ENCODE results near the gene DSTN. TPM values are rescaled to one million over a fixed set of nuclear protein-coding genes. Genes with fewer than 3 reads are reported as not detected.

The DSTN gene
- total and polyA plus RNA-seq, 2 experiments from 2014 or later = 162 to 459 TPM

DNA sequence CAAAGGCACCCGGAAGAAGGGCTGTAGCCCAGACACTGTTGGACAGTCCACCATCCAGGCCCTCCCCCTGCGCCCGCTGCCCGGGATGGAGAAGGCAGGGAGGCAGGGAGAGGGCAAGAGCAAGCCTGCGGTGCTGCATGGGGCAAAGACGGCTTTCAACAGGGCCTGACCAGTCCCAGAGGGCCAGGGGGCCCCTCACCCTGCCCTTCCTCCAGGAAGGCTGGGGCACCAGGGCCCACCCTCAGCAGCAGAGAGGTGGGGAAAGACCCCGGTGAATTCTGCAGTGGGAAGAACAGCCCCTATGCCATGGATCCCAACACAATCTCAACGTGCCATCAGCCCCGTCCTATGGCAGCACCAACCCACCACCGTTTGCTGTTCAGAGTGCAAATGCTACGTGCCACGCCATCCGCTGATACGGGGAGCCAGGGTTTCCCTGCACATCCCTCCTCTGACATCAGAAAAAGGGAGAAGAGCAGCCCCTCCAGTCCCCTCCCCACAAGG is 71.1 kb downstream of the DSTN start:
- no peaks in the 10 kb centered on the region; the same call in 2 of the 3 replicates for H3K9me3 Mint-ChIP-seq
- Histone ChIP-seq H4K20me1 (replicated peaks; ENCODE audit: insufficient read depth) (no peaks in the 10 kb centered on the region; the same call in none of the 2 replicates), H3K4me3 (no peak overlapping the region), H2AFZ (no peak overlapping the region), H3K36me3 (ENCODE audit: insufficient read depth) (peaks cover 1% of the 10 kb centered on the region; the same call in 1 of the 2 replicates), H3K4me1 (ENCODE audit: insufficient read depth) (peaks cover 5% of the 10 kb centered on the region; the same call in 1 of the 2 replicates), H3K9me2 (ENCODE audit: insufficient read depth) (no peaks in the 10 kb centered on the region), H3K27ac (ENCODE audit: low read depth) (no peak overlapping the region), H3K4me2 (no peak overlapping the region), H3K27me3 (ENCODE audit: insufficient read depth) (no peaks in the 10 kb centered on the region), H3K79me2 (replicated peaks; ENCODE audit: insufficient read depth) (peaks cover 42% of the 10 kb centered on the region), H3F3A (replicated peaks; ENCODE audit: low read depth) (no peaks in the 10 kb centered on the region)
- ATAC-seq = no peak
- TF ChIP-seq ZNF114 (CRISPR knock-in tag; IDR thresholded peaks at IDR 0.05) = no peak
- TF ChIP-seq, protein P1, sequence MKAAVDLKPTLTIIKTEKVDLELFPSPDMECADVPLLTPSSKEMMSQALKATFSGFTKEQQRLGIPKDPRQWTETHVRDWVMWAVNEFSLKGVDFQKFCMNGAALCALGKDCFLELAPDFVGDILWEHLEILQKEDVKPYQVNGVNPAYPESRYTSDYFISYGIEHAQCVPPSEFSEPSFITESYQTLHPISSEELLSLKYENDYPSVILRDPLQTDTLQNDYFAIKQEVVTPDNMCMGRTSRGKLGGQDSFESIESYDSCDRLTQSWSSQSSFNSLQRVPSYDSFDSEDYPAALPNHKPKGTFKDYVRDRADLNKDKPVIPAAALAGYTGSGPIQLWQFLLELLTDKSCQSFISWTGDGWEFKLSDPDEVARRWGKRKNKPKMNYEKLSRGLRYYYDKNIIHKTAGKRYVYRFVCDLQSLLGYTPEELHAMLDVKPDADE (IDR thresholded peaks at IDR 0.05) = no peak
- TF ChIP-seq, protein P2, sequence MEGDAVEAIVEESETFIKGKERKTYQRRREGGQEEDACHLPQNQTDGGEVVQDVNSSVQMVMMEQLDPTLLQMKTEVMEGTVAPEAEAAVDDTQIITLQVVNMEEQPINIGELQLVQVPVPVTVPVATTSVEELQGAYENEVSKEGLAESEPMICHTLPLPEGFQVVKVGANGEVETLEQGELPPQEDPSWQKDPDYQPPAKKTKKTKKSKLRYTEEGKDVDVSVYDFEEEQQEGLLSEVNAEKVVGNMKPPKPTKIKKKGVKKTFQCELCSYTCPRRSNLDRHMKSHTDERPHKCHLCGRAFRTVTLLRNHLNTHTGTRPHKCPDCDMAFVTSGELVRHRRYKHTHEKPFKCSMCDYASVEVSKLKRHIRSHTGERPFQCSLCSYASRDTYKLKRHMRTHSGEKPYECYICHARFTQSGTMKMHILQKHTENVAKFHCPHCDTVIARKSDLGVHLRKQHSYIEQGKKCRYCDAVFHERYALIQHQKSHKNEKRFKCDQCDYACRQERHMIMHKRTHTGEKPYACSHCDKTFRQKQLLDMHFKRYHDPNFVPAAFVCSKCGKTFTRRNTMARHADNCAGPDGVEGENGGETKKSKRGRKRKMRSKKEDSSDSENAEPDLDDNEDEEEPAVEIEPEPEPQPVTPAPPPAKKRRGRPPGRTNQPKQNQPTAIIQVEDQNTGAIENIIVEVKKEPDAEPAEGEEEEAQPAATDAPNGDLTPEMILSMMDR (conservative IDR thresholded peaks at IDR 0.05; ENCODE audit: low read depth in 2 of 2) = no peak
- TF ChIP-seq, protein P3, sequence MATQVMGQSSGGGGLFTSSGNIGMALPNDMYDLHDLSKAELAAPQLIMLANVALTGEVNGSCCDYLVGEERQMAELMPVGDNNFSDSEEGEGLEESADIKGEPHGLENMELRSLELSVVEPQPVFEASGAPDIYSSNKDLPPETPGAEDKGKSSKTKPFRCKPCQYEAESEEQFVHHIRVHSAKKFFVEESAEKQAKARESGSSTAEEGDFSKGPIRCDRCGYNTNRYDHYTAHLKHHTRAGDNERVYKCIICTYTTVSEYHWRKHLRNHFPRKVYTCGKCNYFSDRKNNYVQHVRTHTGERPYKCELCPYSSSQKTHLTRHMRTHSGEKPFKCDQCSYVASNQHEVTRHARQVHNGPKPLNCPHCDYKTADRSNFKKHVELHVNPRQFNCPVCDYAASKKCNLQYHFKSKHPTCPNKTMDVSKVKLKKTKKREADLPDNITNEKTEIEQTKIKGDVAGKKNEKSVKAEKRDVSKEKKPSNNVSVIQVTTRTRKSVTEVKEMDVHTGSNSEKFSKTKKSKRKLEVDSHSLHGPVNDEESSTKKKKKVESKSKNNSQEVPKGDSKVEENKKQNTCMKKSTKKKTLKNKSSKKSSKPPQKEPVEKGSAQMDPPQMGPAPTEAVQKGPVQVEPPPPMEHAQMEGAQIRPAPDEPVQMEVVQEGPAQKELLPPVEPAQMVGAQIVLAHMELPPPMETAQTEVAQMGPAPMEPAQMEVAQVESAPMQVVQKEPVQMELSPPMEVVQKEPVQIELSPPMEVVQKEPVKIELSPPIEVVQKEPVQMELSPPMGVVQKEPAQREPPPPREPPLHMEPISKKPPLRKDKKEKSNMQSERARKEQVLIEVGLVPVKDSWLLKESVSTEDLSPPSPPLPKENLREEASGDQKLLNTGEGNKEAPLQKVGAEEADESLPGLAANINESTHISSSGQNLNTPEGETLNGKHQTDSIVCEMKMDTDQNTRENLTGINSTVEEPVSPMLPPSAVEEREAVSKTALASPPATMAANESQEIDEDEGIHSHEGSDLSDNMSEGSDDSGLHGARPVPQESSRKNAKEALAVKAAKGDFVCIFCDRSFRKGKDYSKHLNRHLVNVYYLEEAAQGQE (IDR thresholded peaks at IDR 0.05; ENCODE audit: unreplicated experiment) = no peak
- TF ChIP-seq CREB1 (CRISPR knock-in tag; IDR thresholded peaks at IDR 0.05; ENCODE audit: low read depth) = no peak
- TF ChIP-seq STAT1 (IDR thresholded peaks at IDR 0.05; ENCODE audit: unreplicated experiment) = no peak
- TF ChIP-seq EZH2phosphoT487 (IDR thresholded peaks at IDR 0.05; ENCODE audit: unreplicated experiment) = no peak
- TF ChIP-seq NANOG (IDR thresholded peaks at IDR 0.05; ENCODE audit: borderline replicate concordance) = no peak
- TF ChIP-seq EZH2 (IDR thresholded peaks at IDR 0.05; ENCODE audit: low read depth, unreplicated experiment) = no peak
- TF ChIP-seq POLR2AphosphoS5 (IDR thresholded peaks at IDR 0.05; ENCODE audit: low read depth) = no peak
- TF ChIP-seq ZNF331 (CRISPR knock-in tag; IDR thresholded peaks at IDR 0.05; ENCODE audit: low read depth) = no peak
- TF ChIP-seq, protein P4, sequence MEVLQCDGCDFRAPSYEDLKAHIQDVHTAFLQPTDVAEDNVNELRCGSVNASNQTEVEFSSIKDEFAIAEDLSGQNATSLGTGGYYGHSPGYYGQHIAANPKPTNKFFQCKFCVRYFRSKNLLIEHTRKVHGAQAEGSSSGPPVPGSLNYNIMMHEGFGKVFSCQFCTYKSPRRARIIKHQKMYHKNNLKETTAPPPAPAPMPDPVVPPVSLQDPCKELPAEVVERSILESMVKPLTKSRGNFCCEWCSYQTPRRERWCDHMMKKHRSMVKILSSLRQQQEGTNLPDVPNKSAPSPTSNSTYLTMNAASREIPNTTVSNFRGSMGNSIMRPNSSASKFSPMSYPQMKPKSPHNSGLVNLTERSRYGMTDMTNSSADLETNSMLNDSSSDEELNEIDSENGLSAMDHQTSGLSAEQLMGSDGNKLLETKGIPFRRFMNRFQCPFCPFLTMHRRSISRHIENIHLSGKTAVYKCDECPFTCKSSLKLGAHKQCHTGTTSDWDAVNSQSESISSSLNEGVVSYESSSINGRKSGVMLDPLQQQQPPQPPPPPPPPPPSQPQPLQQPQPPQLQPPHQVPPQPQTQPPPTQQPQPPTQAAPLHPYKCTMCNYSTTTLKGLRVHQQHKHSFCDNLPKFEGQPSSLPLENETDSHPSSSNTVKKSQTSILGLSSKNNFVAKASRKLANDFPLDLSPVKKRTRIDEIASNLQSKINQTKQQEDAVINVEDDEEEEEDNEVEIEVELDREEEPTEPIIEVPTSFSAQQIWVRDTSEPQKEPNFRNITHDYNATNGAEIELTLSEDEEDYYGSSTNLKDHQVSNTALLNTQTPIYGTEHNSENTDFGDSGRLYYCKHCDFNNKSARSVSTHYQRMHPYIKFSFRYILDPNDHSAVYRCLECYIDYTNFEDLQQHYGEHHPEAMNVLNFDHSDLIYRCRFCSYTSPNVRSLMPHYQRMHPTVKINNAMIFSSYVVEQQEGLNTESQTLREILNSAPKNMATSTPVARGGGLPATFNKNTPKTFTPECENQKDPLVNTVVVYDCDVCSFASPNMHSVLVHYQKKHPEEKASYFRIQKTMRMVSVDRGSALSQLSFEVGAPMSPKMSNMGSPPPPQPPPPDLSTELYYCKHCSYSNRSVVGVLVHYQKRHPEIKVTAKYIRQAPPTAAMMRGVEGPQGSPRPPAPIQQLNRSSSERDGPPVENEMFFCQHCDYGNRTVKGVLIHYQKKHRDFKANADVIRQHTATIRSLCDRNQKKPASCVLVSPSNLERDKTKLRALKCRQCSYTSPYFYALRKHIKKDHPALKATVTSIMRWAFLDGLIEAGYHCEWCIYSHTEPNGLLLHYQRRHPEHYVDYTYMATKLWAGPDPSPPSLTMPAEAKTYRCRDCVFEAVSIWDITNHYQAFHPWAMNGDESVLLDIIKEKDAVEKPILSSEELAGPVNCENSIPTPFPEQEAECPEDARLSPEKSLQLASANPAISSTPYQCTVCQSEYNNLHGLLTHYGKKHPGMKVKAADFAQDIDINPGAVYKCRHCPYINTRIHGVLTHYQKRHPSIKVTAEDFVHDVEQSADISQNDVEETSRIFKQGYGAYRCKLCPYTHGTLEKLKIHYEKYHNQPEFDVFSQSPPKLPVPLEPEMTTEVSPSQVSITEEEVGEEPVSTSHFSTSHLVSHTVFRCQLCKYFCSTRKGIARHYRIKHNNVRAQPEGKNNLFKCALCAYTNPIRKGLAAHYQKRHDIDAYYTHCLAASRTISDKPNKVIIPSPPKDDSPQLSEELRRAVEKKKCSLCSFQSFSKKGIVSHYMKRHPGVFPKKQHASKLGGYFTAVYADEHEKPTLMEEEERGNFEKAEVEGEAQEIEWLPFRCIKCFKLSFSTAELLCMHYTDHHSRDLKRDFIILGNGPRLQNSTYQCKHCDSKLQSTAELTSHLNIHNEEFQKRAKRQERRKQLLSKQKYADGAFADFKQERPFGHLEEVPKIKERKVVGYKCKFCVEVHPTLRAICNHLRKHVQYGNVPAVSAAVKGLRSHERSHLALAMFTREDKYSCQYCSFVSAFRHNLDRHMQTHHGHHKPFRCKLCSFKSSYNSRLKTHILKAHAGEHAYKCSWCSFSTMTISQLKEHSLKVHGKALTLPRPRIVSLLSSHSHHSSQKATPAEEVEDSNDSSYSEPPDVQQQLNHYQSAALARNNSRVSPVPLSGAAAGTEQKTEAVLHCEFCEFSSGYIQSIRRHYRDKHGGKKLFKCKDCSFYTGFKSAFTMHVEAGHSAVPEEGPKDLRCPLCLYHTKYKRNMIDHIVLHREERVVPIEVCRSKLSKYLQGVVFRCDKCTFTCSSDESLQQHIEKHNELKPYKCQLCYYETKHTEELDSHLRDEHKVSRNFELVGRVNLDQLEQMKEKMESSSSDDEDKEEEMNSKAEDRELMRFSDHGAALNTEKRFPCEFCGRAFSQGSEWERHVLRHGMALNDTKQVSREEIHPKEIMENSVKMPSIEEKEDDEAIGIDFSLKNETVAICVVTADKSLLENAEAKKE (CRISPR knock-in tag; IDR thresholded peaks at IDR 0.05) = no peak
- no peak for TF ChIP-seq JUNB (IDR thresholded peaks at IDR 0.05; ENCODE audit: unreplicated experiment)
- H3K27me3 Mint-ChIP-seq (ENCODE audit: insufficient read depth, low read depth, poor library complexity) = peaks cover 13% of the 10 kb centered on the region
- no peak for DNase-seq (ENCODE audit: low spot score)
- peaks cover 24% of the 10 kb centered on the region for H3K36me3 Mint-ChIP-seq (ENCODE audit: low read depth)
- H3K4me3 Mint-ChIP-seq = no peak overlapping the region
- H3K27ac Mint-ChIP-seq = no peak overlapping the region
- H3K4me1 Mint-ChIP-seq = peaks cover 19% of the 10 kb centered on the region; the same call in 2 of the 3 replicates

Measured in GM23338 (cell line).